Thyroid gland (tissue), 4 donors: ENCODE measurements around the gene ARHGAP30.

Experiments used
- CTCF ChIP-seq, 6 experiments: fragments of 200-600 bp in 3 of 6; fragments of 450-650 bp in 3 of 6; sonication (generic) in 3 of 6; IDR thresholded peaks; one replicate each; pipeline ENCODE4 v1.5.1; 2016 to 2019; ENCODE audit warnings: antibody characterized with exemption in 6 of 6, mild to moderate bottlenecking in 2 of 6, inconsistent platforms in 1 of 6, moderate library complexity in 1 of 6
- POLR2A ChIP-seq, 2 donors: fragments of 450-650 bp; IDR thresholded peaks; one replicate each; pipeline ENCODE4 v1.6.1; 2017; ENCODE audit warnings: antibody characterized with exemption in 2 of 2, mild to moderate bottlenecking in 2 of 2, moderate library complexity in 1 of 2

GRCh38 chr1:161061419-161061818 lies 8.3 kb downstream of the ARHGAP30 start:
- TF ChIP-seq CTCF (IDR thresholded peaks at IDR 0.05) (no peak), POLR2A (IDR thresholded peaks at IDR 0.05) (no peak)
